Measurements from ENCODE around the gene PPWD1. TPM values are rescaled to one million over a fixed set of nuclear protein-coding genes. Genes with fewer than 3 reads are reported as not detected.

Gene PPWD1
- total RNA-seq, 2 donors from 2014 or later, result 47.0 to 48.6 TPM

DNA sequence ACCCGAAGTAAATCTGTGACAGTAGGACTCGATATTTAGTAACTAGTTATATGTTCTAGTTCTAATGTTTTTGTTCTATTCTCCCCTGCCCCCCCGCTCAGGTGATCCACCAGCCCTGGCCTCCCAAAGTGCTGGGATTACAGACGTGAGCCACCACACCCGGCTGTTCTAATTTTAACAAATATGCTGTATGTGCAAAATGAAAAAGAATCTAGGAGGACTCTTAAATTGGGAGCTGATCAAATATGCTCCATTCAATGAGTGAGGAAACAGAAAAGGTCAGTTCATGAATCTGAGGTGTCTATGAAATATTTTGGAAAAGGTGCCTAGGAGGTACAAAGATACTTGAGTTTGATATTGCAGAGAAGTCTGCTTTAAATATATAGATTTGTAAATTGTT is 17.0 kb upstream of the PPWD1 start:
- TF ChIP-seq, protein P1, sequence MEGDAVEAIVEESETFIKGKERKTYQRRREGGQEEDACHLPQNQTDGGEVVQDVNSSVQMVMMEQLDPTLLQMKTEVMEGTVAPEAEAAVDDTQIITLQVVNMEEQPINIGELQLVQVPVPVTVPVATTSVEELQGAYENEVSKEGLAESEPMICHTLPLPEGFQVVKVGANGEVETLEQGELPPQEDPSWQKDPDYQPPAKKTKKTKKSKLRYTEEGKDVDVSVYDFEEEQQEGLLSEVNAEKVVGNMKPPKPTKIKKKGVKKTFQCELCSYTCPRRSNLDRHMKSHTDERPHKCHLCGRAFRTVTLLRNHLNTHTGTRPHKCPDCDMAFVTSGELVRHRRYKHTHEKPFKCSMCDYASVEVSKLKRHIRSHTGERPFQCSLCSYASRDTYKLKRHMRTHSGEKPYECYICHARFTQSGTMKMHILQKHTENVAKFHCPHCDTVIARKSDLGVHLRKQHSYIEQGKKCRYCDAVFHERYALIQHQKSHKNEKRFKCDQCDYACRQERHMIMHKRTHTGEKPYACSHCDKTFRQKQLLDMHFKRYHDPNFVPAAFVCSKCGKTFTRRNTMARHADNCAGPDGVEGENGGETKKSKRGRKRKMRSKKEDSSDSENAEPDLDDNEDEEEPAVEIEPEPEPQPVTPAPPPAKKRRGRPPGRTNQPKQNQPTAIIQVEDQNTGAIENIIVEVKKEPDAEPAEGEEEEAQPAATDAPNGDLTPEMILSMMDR (conservative IDR thresholded peaks at IDR 0.05), result no peak
- Histone ChIP-seq H3K27ac (ENCODE audit: low read depth, low read length) (no peak overlapping the region), H3K36me3 (ENCODE audit: control insufficient read depth, insufficient read depth, low read length) (peaks cover 56% of the 10 kb centered on the region), H3K27me3 (ENCODE audit: control insufficient read depth, insufficient read depth, low read length, poor library complexity, severe bottlenecking) (no peaks in the 10 kb centered on the region), H3K9me3 (ENCODE audit: control insufficient read depth, low read length) (no peaks in the 10 kb centered on the region), H3K4me1 (ENCODE audit: control insufficient read depth, insufficient read depth, low read length) (no peaks in the 10 kb centered on the region), H3K9ac (ENCODE audit: extremely low read depth, low read length, poor library complexity, severe bottlenecking) (no peak overlapping the region), H3K4me3 (ENCODE audit: low read length) (no peak overlapping the region)
- DNase-seq, result no peak
- no peaks in the 10 kb centered on the region for H3K4me1 Mint-ChIP-seq
- 96% methylated on average over 5 of the region's 5 CpGs for WGBS, 2 experiments (ENCODE audit: insufficient coverage in 1 of 2, insufficient read length in 1 of 2)
- no peak overlapping the region for H3K4me3 Mint-ChIP-seq
- H3K27me3 Mint-ChIP-seq (ENCODE audit: insufficient read depth), result no peaks in the 10 kb centered on the region
- H3K36me3 Mint-ChIP-seq (ENCODE audit: low read depth), result peaks cover 71% of the 10 kb centered on the region
- H3K27ac Mint-ChIP-seq, result no peak overlapping the region
- H3K9me3 Mint-ChIP-seq, result no peaks in the 10 kb centered on the region

DNA sequence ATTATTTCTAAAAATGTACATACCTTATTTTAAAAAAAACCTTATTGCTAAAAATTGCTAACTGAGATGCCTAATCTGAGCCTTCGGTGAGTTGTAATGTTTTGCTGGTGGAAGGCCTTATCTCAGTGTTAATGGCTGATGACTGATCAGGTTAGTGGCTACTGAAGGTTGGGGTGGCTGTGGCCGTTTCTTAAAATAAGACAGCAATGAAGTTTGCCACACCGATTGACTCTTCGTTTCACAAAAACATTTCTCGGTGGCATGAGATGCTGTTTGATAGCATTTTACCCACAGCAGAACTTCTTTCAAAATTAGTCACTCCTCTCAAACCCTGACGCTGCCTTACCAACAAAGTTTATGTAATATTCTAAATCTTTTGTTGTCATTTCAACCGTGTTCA is 14.8 kb upstream of the PPWD1 start:
- Histone ChIP-seq H3K9ac (ENCODE audit: extremely low read depth, low read length, poor library complexity, severe bottlenecking) (no peak overlapping the region), H3K4me1 (ENCODE audit: control insufficient read depth, insufficient read depth, low read length) (no peaks in the 10 kb centered on the region), H3K4me3 (ENCODE audit: low read length) (no peak overlapping the region), H3K9me3 (ENCODE audit: control insufficient read depth, low read length) (no peaks in the 10 kb centered on the region), H3K27me3 (ENCODE audit: control insufficient read depth, insufficient read depth, low read length, poor library complexity, severe bottlenecking) (no peaks in the 10 kb centered on the region), H3K27ac (ENCODE audit: low read depth, low read length) (no peak overlapping the region), H3K36me3 (ENCODE audit: control insufficient read depth, insufficient read depth, low read length) (peaks cover 52% of the 10 kb centered on the region)
- H3K27ac Mint-ChIP-seq, result no peak overlapping the region
- 95 to 100% methylated on average over 6 to 7 of the region's 7 CpGs for WGBS, 2 experiments (ENCODE audit: insufficient coverage in 1 of 2, insufficient read length in 1 of 2)
- H3K36me3 Mint-ChIP-seq (ENCODE audit: low read depth), result peaks cover 62% of the 10 kb centered on the region
- TF ChIP-seq, protein P1 (conservative IDR thresholded peaks at IDR 0.05), result no peak
- H3K4me3 Mint-ChIP-seq, result no peak overlapping the region
- no peaks in the 10 kb centered on the region for H3K9me3 Mint-ChIP-seq
- H3K4me1 Mint-ChIP-seq, result no peaks in the 10 kb centered on the region
- no peak for DNase-seq
- H3K27me3 Mint-ChIP-seq (ENCODE audit: insufficient read depth), result no peaks in the 10 kb centered on the region

DNA sequence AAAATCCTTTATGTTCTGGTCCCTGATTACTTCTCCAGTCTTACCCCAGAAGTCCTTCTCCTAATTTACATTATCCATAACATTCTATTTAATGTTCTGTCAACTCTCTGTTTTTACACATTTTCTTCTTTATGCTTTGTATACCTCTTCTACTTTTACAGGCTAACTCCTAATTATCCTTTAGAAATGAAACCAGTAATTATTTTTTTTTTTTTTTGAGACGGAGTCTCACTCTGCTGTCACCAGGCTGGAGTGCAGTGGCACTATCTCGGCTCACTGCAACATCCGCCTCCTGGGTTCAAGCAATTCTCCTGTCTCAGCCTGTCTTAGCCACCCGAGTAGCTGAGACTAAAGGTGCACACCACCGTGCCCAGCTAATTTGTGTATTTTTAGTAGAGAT is 9.2 kb upstream of the PPWD1 start:
- DNase-seq, result no peak
- Histone ChIP-seq H3K9me3 (ENCODE audit: control insufficient read depth, low read length) (no peaks in the 10 kb centered on the region), H3K4me1 (ENCODE audit: control insufficient read depth, insufficient read depth, low read length) (no peaks in the 10 kb centered on the region), H3K27me3 (ENCODE audit: control insufficient read depth, insufficient read depth, low read length, poor library complexity, severe bottlenecking) (no peaks in the 10 kb centered on the region), H3K27ac (ENCODE audit: low read depth, low read length) (no peak overlapping the region), H3K9ac (ENCODE audit: extremely low read depth, low read length, poor library complexity, severe bottlenecking) (no peak overlapping the region), H3K36me3 (ENCODE audit: control insufficient read depth, insufficient read depth, low read length) (peaks cover 54% of the 10 kb centered on the region), H3K4me3 (ENCODE audit: low read length) (no peak overlapping the region)
- no peak overlapping the region for H3K4me3 Mint-ChIP-seq
- no peaks in the 10 kb centered on the region for H3K4me1 Mint-ChIP-seq
- TF ChIP-seq, protein P1 (conservative IDR thresholded peaks at IDR 0.05), result no peak
- H3K27me3 Mint-ChIP-seq (ENCODE audit: insufficient read depth), result no peaks in the 10 kb centered on the region
- 85 to 95% methylated on average over 3 to 5 of the region's 5 CpGs for WGBS, 2 experiments (ENCODE audit: insufficient coverage in 1 of 2, insufficient read length in 1 of 2)
- H3K36me3 Mint-ChIP-seq (ENCODE audit: low read depth), result peaks cover 33% of the 10 kb centered on the region
- H3K27ac Mint-ChIP-seq, result no peak overlapping the region
- H3K9me3 Mint-ChIP-seq, result no peaks in the 10 kb centered on the region

Measured in endodermal cell (in vitro differentiated cells).